HG02759 (cell line): ENCODE measurements around the gene GDF2.

Experiments
- ATAC-seq: cut with Tn5 transposase; IDR thresholded peaks from one replicate; pipeline ENCODE4 v1.9.1; 2021; ENCODE audit warnings: mild to moderate bottlenecking, moderate library complexity; ENCODE audit not compliant: unreplicated experiment

Gene GDF2

GRCh38 chr10:47350671-47351640, 28.7 kb downstream of the GDF2 start:
- no peak for ATAC-seq

DNA sequence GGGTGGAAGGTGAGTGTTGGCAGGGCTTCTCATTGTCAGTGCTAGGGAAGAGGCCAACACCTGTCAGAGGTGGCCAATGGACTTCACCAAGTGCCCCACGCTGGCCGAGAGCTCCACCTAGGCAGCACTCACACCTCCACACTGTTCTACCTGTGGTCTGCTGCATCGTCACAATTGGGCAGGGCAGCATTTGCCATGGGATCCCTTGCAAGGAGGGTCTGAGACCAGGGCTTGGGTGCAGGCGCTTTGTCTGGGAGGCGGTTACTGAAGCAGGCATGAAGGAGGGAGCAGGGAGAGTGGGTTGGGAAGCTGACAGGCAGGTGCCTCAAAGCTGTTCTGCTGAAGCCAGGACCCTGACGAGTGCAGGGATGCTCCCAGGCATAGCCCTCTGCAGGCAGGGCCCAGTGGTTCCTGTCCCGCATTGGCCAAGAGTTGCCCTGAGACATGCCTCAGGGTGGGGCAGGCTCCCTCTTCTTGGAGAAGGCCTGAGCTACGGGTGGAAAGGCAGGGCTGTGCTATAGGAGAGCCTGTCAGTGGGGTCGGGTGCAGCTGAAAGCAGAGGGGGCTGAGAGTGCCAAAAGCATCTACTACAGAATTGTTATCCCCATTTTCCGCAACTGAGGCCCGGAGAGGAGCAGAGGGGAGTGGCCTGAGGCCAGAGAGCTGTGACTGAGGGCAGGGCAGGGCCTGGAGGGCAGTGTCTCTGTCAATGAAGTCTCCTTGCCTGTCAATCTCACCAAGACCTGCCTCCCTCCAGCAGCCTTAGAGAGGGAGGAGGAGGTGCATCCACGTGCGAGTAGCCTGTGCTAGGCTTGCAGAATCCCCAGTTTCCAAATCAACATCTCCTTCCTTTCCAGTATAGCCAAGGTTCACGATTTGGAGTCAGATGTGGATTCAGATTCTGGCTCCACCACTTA, 29.9 kb downstream of the GDF2 start:
- no peak for ATAC-seq

DNA sequence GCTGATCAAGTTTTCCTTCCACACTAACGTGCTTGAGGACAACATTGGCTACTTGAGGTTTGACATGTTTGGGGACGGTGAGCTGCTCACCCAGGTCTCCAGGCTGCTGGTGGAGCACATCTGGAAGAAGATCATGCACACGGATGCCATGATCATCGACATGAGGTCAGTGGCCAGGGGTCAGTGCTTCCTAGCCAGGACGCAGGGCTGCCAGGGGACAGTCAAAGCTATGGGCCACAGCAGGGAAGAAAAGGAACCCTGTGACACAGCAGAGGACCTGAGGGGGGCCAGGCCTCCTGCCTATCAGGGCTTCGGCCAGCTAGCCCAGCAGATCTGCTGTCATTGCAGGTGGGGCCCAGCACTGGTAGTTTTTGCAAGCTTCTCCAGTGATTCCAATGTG, 31.1 kb downstream of the GDF2 start:
- ATAC-seq, result no peak

GRCh38 chr10:47354165-47354564, 31.9 kb downstream of the GDF2 start:
- no peak for ATAC-seq

DNA sequence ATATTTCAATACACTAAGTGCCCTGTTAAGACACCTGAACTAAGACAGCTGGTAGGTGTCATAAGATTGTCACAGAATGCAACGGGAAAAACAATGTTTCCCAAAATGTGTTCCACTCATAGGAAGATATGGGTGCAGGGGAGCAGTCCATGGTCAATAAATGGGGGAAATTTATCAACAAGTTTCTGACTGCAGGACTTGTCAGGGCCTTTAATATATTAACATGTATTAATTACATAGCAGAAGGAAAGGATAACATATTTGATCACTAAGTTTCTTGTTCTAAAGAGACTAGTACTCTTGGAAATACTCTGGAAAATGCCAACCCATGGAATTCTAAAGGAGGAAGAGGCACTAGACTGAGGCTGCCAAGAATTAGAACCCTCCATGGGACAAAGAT, 32.6 kb downstream of the GDF2 start:
- no peak for ATAC-seq

GRCh38 chr10:47356708-47357107, 34.5 kb downstream of the GDF2 start:
- no peak for ATAC-seq

- no peak for ATAC-seq
These were observed 34.9 kb downstream of the GDF2 start for GRCh38 chr10:47357131-47357582.

- ATAC-seq, result no peak
These were observed 35.7 kb downstream of the GDF2 start for GRCh38 chr10:47357911-47358310.

- ATAC-seq, result no peak
These were observed 36.2 kb downstream of the GDF2 start for GRCh38 chr10:47358457-47358856.

- ATAC-seq, result no peak
These were observed 36.8 kb downstream of the GDF2 start for GRCh38 chr10:47359101-47359500.

DNA sequence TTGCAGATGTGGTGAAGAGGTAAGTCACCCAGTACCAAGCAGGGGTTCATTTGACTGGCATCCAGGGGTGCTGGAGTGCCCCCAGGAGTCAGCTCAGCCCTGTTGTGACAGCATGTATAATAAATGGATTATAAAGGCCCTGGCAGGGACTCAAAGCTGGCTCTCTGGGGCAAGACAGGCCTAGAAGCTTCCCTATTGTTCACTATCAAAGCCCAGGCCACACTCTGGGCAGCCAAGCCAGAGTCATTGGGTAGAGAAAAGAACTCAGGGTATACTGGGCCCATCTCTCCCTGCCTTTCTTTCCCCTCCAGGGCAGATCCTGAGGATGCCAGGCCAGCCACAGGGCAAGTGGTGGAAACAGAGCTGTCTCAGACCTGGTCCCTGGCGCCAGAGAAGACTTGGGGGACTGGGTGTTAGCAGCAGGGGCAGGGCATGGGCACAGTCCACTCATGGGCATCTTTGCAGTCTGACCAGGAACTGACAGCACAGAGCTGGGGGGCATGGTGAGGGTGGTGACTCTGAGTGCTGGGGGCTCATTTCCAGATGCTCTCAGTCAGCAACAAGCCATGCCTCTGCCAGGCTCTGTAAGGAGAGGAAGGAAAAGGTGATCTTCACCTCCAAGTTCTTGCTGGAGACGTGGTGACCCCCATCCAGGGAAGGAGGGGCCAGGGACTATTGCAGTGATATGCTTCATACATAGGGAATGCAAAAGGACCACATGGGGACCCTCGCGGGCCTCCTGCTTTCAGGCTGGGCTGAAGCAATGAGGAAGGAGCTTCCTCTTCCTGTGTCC, 37.6 kb downstream of the GDF2 start:
- ATAC-seq, result no peak

GRCh38 chr10:47360419-47361040, 38.3 kb downstream of the GDF2 start:
- no peak for ATAC-seq

- ATAC-seq, result no peak
These were observed 39.0 kb downstream of the GDF2 start for GRCh38 chr10:47361293-47361692.

- no peak for ATAC-seq
These were observed 39.9 kb downstream of the GDF2 start for GRCh38 chr10:47362199-47362598.

GRCh38 chr10:47363781-47364180, 41.5 kb downstream of the GDF2 start:
- no peak for ATAC-seq

- ATAC-seq, result no peak
These were observed 42.1 kb downstream of the GDF2 start for GRCh38 chr10:47364366-47364765.

DNA sequence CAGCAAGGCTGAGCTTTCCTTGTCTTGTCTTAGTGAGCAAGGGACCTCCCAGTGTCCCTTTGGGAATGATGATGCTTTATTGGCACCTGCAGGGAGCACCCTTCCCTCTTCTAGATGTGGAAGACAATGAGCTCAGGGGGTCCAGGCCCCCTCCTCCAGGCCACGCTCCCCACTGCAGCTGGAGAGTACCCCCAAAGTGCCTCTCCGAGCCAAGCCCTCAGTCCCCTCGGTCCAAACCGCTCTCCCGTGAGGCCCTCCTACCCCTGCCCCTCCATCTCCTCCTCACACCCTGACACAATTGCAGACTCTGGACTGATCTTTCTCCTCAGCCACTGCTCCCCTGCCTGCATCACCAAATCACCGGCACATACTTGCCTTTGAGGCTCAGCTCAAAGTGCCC, 42.7 kb downstream of the GDF2 start:
- ATAC-seq, result no peak

DNA sequence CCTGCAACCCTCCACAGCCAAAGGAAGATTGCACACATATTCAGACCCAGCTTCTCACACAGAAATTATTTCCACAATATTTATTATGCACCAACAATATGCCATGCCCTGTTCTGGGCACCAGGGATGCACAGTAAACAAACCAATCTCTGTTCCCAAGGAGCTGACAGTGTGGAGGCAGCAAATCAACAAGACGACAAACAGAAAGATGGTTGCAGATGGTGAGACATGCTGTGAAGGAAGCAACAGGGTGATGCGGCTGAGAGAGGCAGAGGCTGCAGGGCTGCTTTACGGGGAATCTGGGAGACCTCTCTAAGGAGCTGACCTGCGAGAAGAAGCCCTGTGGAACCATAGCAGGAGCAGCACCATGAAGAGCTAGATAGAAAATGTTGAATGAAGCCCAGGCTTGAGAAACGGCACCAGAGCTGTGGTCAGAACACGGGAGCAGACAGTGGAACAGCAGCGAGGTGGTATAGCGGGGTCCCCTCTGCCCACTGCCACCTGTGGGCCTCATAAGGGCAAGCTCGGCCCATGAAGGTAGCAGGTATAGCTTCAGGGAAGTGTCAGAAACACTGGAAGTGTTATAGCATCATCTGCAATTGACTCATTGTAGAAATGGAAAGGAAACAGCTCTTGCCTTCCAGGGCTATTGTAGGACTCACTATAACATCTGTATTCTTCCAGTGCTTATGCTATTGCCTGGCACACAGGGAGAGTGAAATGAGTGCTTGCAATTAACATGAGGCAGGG, 43.4 kb downstream of the GDF2 start:
- no peak for ATAC-seq

DNA sequence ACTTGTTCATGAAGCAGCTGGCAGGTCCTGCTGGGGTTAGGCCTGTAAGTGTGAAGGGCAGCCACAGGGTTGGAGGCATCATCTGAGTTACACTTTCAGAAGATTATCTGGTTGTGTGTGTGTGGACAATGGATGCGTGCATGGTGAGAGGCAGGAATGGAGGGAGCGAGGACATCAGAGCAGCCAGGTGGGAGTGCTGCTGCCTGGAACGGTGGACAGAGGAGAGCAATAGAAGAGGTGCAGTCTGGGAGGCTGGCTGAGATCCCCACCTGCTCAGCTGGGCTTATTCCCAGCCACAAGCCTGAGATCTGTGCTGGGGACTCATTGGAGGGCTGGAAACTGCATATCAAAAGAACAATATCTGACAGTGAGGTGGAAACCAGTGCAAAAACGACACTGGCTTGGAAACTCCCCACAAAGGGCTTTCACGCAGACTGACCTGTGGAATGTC, 44.0 kb downstream of the GDF2 start:
- ATAC-seq, result no peak
